Gastroesophageal sphincter (tissue), 3 donors: Measurements from ENCODE around the gene SGIP1.

Source experiments
- POLR2A ChIP-seq, 2 donors: fragments of 450-650 bp; IDR thresholded peaks; one replicate each; pipeline ENCODE4 v1.6.1; 2017; ENCODE audit warnings: antibody characterized with exemption in 2 of 2, mild to moderate bottlenecking in 2 of 2, moderate library complexity in 1 of 2
- TF ChIP-seq, protein P1 (sequence below), 4 experiments: fragments of 200-600 bp in 2 of 4; fragments of 450-650 bp in 2 of 4; sonication (generic) in 1 of 4; IDR thresholded peaks; one replicate each; pipeline ENCODE4 v1.5.1; 2017 to 2019; ENCODE audit warnings: antibody characterized with exemption in 4 of 4, mild to moderate bottlenecking in 2 of 4, moderate library complexity in 2 of 4

DNA sequence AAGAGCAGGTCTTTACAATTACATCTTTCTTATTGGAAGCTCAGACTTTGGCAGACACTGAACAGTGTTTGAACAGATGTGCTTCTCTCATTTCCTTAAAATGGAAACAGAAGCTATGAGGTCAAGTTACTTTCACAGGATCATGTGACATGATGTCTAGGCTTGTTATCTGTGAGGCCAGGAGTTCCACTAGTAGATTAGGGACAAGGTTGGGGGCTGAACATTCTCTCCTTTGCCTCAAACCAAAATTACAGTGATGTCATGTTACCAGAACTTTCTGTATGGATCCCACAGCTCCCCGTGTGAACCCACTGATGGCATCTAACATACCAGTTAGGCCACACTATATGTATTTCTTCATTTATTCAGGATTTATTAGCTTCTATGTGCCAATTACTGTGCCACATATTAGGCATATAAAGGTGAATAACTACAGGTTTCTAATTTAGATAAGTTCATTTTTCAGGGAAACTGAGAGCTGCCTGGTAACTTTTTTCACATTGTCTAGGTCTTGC lies 224.3 kb downstream of the SGIP1 start:
- TF ChIP-seq, protein P1, sequence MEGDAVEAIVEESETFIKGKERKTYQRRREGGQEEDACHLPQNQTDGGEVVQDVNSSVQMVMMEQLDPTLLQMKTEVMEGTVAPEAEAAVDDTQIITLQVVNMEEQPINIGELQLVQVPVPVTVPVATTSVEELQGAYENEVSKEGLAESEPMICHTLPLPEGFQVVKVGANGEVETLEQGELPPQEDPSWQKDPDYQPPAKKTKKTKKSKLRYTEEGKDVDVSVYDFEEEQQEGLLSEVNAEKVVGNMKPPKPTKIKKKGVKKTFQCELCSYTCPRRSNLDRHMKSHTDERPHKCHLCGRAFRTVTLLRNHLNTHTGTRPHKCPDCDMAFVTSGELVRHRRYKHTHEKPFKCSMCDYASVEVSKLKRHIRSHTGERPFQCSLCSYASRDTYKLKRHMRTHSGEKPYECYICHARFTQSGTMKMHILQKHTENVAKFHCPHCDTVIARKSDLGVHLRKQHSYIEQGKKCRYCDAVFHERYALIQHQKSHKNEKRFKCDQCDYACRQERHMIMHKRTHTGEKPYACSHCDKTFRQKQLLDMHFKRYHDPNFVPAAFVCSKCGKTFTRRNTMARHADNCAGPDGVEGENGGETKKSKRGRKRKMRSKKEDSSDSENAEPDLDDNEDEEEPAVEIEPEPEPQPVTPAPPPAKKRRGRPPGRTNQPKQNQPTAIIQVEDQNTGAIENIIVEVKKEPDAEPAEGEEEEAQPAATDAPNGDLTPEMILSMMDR (IDR thresholded peaks at IDR 0.05): no peak
- TF ChIP-seq POLR2A (IDR thresholded peaks at IDR 0.05): no peak
